Panc1 (cell line): ENCODE data around the gene SGMS1. TPM values are rescaled to one million over a fixed set of nuclear protein-coding genes. Genes with fewer than 3 reads are reported as not detected.
"Not testable (repeated sequence)": the region's sequence is repeated elsewhere in the genome, so short reads cannot be mapped to it uniquely, and the experiment has no call there.

Experiments used
- ATAC-seq: fragments of 200-7000 bp; cut with Tn5 transposase; 2 replicates; pipeline ENCODE4 v1.9.1; 2020; ENCODE audit warnings: mild to moderate bottlenecking, moderate library complexity
- BruUV-seq: library from RNA; stranded (reverse); fragments of 400-500 nt; replicated peaks from 2 replicates; lab custom pipeline; 2021; lab: Mats Ljungman, UMichigan
- CTCF ChIA-PET: fragments of 300-600 bp; sonication (Branson Sonifier 250); formaldehyde crosslinking; loops from one replicate; lab custom pipeline; 2022; ENCODE audit warnings: antibody characterized with exemption; lab: Charles Lee
- POLR2A ChIA-PET: fragments of 300-600 bp; sonication (Branson Sonifier 250); formaldehyde crosslinking; loops from one replicate; lab custom pipeline; 2022; ENCODE audit warnings: antibody characterized with exemption; lab: Charles Lee
- DNase-seq: peaks from one replicate; pipeline ENCODE4 v3.0.0-alpha.2; 2010; ENCODE audit warnings: low read depth, low spot score
- H3K27ac ChIP-seq: 2 replicates; pipeline ENCODE4 v1.5.1; 2011; ENCODE audit warnings: mild to moderate bottlenecking, low read length, inconsistent platforms
- H3K27me3 ChIP-seq: fragments of 200-500 bp; sonication (Bioruptor generic); 2 replicates; pipeline ENCODE4 v1.6.0; 2014; ENCODE audit warnings: low read length, inconsistent platforms; ENCODE audit not compliant: control insufficient read depth, insufficient read depth
- H3K36me3 ChIP-seq: fragments of 200-500 bp; sonication (Bioruptor generic); 2 replicates; pipeline ENCODE4 v1.5.1; 2014; ENCODE audit warnings: inconsistent platforms, mild to moderate bottlenecking, low read length, moderate library complexity; ENCODE audit not compliant: control insufficient read depth, insufficient read depth
- H3K4me1 ChIP-seq: 2 replicates; pipeline ENCODE4 v1.5.1; 2011; ENCODE audit warnings: inconsistent platforms, mild to moderate bottlenecking, low read length, moderate library complexity; ENCODE audit not compliant: control insufficient read depth, insufficient read depth
- H3K4me3 ChIP-seq, 2 experiments: 2 replicates each; pipeline ENCODE4 v1.5.1; 2011 to 2012; ENCODE audit warnings: low read depth in 2 of 2, low read length in 2 of 2, mild to moderate bottlenecking in 2 of 2, inconsistent platforms in 1 of 2, moderate library complexity in 1 of 2
- H3K9me3 ChIP-seq: fragments of 200-500 bp; sonication (Bioruptor generic); 2 replicates; pipeline ENCODE4 v1.5.1; 2014; ENCODE audit warnings: low read depth, mild to moderate bottlenecking, inconsistent platforms, low read length, moderate library complexity; ENCODE audit not compliant: control insufficient read depth, insufficient read depth
- in situ Hi-C: cut with HindIII; loops from 2 replicates; pipeline ENCODE4 v1.10.0; 2016; ENCODE audit warnings: low sequenced_read_pairs, low pct_unique_long_range_greater_than_20kb
- intact Hi-C: fragments of 100-400 bp; cut with micrococcal nuclease; formaldehyde crosslinking; loops from one replicate; pipeline ENCODE4 v1.10.0; 2022; ENCODE audit not compliant: unreplicated experiment
- total RNA-seq: library from RNA; stranded (reverse); gene quantifications from one replicate; pipeline ENCODE4 v1.2.1, GENCODE V29; 2021; ENCODE audit not compliant: unreplicated experiment
- TF ChIP-seq, protein P1 (sequence below): fragments of 450-650 bp; IDR thresholded peaks from 2 replicates; pipeline ENCODE4 v1.5.1; 2017; ENCODE audit warnings: mild to moderate bottlenecking

Gene SGMS1
- total RNA-seq, 1 experiment from 2014 or later, result 22.0 TPM

DNA sequence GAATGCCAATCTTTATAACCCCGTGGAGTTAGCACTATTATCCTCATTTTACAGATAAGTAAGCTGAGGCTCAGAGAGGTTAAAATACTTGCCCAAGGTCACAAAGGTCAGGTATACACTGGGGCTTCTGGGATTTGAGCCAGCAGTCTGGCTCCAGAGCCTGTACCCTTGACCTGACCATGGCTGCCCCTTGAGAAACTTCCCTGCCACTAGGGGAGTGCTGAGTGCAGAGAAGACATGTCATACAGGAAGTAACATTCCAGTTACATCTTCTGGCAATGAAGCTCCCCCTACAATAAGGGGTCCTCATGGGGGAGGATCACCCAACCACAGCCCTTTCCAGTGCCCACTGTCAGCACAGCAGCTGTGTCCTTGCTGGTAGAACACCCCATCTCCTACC, 43.6 kb upstream of the SGMS1 start:
- POLR2A ChIA-PET, intact Hi-C loops, DNase-seq, in situ Hi-C loops, H3K27ac ChIP-seq, H3K4me3 ChIP-seq, H3K36me3 ChIP-seq, CTCF ChIA-PET, H3K9me3 ChIP-seq, H3K27me3 ChIP-seq, H3K4me1 ChIP-seq, ATAC-seq, BruUV-seq: not testable (repeated sequence)

DNA sequence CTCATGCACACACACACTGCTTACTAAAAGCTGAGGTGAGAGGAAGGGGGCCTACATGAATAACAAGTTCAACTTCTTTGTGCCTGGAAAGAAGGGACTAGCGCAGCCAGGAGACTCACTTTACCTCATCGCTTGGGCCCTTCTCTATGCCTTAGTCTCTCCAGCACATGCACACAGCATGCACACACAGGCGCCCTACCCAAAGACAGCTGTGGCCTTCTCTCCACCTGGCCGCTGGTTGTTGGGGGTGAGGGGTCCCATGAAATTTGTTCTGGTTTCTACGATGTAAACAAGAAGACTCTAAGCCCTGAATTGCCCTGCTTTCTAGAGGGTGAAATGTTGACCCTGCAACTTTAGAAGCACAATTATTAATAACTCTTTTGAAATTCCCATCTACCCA, 38.7 kb upstream of the SGMS1 start:
- DNase-seq, BruUV-seq, H3K9me3 ChIP-seq, H3K36me3 ChIP-seq, in situ Hi-C loops, H3K27me3 ChIP-seq, H3K27ac ChIP-seq, ATAC-seq, POLR2A ChIA-PET, H3K4me3 ChIP-seq, intact Hi-C loops, CTCF ChIA-PET, H3K4me1 ChIP-seq: not testable (repeated sequence)

DNA sequence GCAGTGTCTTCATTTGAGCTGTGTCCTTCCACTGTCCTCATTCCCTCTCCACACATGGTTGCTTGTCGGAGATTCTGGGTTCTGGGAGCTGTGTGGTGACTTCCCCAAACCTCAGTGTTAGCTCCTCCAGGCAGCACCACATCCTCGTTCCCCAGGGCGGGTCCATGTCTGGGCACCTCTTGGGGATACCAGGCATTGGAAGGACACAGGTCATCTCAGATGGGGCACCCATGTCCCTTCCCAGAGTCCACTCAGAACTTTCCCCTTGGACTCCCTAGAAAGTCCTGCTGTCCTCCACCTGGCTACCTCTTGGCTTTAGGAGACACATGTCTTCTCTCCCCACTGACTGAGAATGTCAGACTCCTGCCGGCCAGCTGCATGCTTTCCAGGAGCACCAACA, 37.8 kb upstream of the SGMS1 start:
- CTCF ChIA-PET, H3K4me1 ChIP-seq, BruUV-seq, H3K9me3 ChIP-seq, POLR2A ChIA-PET, H3K36me3 ChIP-seq, ATAC-seq, DNase-seq, intact Hi-C loops, in situ Hi-C loops, H3K4me3 ChIP-seq, H3K27me3 ChIP-seq, H3K27ac ChIP-seq: not testable (repeated sequence)

DNA sequence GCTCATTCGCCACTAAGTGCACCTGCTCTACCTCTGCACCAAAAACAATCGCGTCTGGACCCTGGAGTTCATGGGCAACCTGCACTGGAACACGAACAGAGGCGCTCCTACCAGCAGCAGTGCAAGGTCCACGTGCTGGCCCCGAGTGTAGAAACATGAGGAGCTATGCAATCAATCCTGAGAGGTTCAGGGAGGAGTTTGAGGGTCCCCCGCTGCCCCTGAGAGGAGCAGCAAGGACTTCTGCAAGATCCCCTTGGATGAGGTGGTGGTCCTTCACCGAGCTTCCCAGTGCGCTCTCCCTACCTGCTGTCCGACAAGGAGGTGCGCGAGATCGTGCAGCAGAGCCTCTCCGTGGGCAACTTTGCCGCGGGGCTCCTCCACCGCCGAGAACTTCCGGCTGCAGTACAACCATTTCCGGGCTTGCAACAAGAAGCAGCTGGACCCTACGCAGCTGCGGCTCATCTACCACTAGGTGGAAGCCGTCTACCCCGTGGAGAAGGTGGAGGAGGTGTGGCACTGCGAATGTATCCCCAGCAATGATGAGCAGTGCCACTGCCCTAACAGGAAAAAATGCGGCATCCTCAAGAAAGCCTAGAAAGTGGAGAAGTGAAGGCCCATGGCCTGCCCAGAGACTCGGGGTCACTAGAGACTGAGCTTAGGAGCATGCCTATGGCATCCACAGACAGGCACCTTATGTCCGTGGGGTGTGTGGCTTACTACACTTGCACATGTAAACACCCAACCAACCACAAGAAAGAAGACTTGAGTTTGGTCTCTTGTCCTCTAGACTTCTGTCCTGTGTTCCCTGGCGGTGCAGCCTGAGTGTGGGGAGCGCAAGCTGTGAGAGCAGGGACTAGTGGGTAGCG, 36.3 kb upstream of the SGMS1 start:
- in situ Hi-C loops, BruUV-seq, H3K36me3 ChIP-seq, H3K4me1 ChIP-seq, POLR2A ChIA-PET, H3K27me3 ChIP-seq, intact Hi-C loops, H3K9me3 ChIP-seq: not testable (repeated sequence)
- Histone ChIP-seq H3K27ac (peak overlapping the region; percentile 69), H3K4me3 (peak overlapping the region; percentile 54 to 59)
- CTCF ChIA-PET, result interaction anchor here (0.7 kb wide), 2 partner anchors 13 to 424 kb away, joined by 3 to 4 read pairs; no protein-coding TSS in a partner anchor
- peak; percentile 8 for DNase-seq
- peak; percentile 98 for ATAC-seq
- TF ChIP-seq, protein P1, sequence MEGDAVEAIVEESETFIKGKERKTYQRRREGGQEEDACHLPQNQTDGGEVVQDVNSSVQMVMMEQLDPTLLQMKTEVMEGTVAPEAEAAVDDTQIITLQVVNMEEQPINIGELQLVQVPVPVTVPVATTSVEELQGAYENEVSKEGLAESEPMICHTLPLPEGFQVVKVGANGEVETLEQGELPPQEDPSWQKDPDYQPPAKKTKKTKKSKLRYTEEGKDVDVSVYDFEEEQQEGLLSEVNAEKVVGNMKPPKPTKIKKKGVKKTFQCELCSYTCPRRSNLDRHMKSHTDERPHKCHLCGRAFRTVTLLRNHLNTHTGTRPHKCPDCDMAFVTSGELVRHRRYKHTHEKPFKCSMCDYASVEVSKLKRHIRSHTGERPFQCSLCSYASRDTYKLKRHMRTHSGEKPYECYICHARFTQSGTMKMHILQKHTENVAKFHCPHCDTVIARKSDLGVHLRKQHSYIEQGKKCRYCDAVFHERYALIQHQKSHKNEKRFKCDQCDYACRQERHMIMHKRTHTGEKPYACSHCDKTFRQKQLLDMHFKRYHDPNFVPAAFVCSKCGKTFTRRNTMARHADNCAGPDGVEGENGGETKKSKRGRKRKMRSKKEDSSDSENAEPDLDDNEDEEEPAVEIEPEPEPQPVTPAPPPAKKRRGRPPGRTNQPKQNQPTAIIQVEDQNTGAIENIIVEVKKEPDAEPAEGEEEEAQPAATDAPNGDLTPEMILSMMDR, result peak; percentile 79

DNA sequence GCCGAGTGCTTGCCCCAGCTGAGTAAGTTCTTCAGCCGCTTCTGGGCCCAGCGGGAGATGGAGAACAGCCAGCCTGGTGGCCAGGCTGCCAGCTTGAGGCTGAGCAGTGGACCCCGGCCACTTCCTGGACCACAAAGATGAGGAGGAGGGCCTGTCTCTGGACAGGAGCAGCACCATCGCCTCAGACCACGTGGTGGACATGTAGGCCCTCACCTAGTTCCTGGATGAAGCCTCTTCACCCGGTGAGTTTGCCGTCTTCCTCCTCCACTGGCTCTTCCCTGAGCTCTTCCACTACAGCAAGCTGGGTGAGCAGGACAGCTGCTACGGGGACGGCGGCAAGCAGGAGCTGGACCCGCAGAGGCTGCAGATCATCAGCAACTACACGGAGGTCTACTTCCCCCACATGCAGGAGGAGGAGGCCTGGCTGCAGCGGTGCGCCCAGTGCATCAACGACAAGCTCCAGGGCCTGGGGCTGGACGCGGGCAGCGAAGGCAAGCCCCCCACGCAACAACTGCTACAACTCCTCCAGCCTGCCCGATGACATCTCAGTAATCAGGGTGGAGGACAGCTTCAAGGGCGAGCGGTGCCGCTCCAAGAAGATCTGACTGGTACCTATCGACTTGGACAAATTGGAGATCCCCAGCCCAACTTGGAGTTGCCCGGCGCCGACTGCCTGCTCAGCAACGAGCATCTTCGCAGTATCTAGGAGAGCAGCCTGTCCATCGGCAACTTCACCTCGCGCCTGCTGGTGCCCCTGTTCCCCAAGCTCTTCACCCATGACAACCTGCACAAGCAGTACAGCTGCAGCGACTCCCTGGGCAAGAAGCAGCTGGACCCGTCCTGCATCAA, 35.5 kb upstream of the SGMS1 start:
- CTCF ChIA-PET, result interaction anchor here (0.7 kb wide), 1 partner anchor 425 kb away, joined by 4 read pairs; no protein-coding TSS in a partner anchor
- H3K4me1 ChIP-seq, intact Hi-C loops, H3K36me3 ChIP-seq, H3K27ac ChIP-seq, POLR2A ChIA-PET, H3K9me3 ChIP-seq, in situ Hi-C loops, BruUV-seq, DNase-seq, H3K27me3 ChIP-seq: not testable (repeated sequence)
- ATAC-seq, result peak; percentile 58; the same call in 1 of the 2 replicates
- H3K4me3 ChIP-seq, result peak overlapping the region; percentile 54 to 59
